Spleen (tissue), 3 donors: ENCODE results near the gene ONECUT3.

Experiments
- POLR2A ChIP-seq, 3 donors: fragments of 450-650 bp; IDR thresholded peaks; one replicate each; pipeline ENCODE4 v1.5.1; 2017; ENCODE audit warnings: antibody characterized with exemption in 3 of 3, mild to moderate bottlenecking in 1 of 3
- POLR2AphosphoS5 ChIP-seq, 3 donors: sonication (generic); formaldehyde crosslinking; IDR thresholded peaks; one replicate each; pipeline ENCODE4 v1.5.1; 2017; ENCODE audit warnings: antibody characterized with exemption in 3 of 3

- TF ChIP-seq POLR2AphosphoS5 (IDR thresholded peaks at IDR 0.05) (no peak), POLR2A (IDR thresholded peaks at IDR 0.05) (no peak)
Observed at GRCh38 chr19:1806184-1807029, 53.1 kb downstream of the ONECUT3 start.
